SK-N-MC (cell line): ENCODE data around the gene C20orf144.

ENCODE experiments used
- EZH2 ChIP-seq: fragments of 200-600 bp; sonication (generic); IDR thresholded peaks from one replicate; pipeline ENCODE4 v1.6.1; 2017; ENCODE audit warnings: antibody characterized with exemption
- FOXP2 ChIP-seq: optimal IDR thresholded peaks from 2 replicates; pipeline ENCODE3; 2011; ENCODE audit warnings: mild to moderate bottlenecking, moderate library complexity; ENCODE audit not compliant: insufficient read depth; ENCODE audit errors: extremely low read length, control extremely low read depth
- POLR2AphosphoS5 ChIP-seq: IDR thresholded peaks from 2 replicates; pipeline ENCODE4 v1.6.1; 2012; ENCODE audit warnings: mild to moderate bottlenecking, low read depth, low read length, borderline replicate concordance

GRCh38 chr20:33701629-33702450, 39.7 kb downstream of the C20orf144 start:
- TF ChIP-seq POLR2AphosphoS5 (no peak), EZH2 (no peak), FOXP2 (no peak)
